ENCODE measurements around the gene RARA. TPM values are rescaled to one million over a fixed set of nuclear protein-coding genes. Genes with fewer than 3 reads are reported as not detected.

RARA gene
- total RNA-seq, 1 experiment from 2014 or later, result 35.1 TPM

DNA sequence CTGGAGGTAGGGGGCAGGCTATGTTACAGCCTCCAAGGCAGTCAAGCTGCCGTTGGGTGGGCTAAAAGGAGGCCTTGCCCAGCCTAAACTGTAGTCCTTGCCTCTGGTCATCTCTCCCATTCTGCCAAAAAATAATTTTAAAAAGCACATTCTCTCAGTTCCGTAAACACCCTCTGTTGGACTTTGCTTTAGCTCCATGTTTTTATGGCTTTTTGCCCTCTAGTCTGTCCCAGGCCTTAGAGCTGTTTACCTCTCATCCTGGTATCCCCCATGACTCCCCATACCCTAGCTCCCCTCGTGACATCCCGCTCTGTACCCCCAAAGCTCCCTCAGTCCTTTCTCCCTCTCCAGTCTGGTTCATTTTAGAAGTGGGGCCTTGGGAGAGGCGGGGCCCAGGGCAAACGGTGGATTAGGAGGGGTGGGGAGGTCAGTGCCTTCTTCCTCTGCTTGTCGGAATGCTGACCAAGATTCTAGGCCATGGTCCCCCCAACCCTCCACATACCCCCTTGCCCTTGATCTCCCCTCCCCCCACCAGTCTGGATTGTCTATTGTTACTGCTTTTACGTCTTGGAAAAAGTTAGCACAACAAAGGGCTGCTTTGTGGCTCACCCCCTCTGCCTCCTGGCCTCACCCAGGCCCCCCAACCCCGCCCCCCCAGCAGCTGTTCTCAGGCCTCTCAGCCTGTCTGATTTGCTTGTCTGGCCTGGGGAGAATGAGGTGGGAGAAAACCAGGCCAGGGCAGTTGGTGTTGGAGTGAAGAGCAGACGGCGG lies 37.2 kb downstream of the RARA start:
- CTCF ChIA-PET, result no interaction called here
- H3K9me2 ChIP-seq (ENCODE audit: insufficient read depth), result no peaks in the 10 kb centered on the region
- H3K9me3 ChIP-seq (ENCODE audit: control insufficient read depth in 1 of 2, insufficient read depth in 1 of 2, low read depth in 1 of 2, low read length in 2 of 2), result no peaks in the 10 kb centered on the region
- H3K27me3 ChIP-seq (ENCODE audit: insufficient read depth, low read length), result no peaks in the 10 kb centered on the region
- intact Hi-C loops (cut with micrococcal nuclease), result no loop called here
- ATAC-seq, result no peak
- peaks cover 62% of the 10 kb centered on the region; the same call in 1 of the 2 replicates for H3K79me2 ChIP-seq (ENCODE audit: insufficient read depth, low read length)
- peak overlapping the region; percentile 82 for H3K4me2 ChIP-seq (ENCODE audit: low read length)
- RAD21 ChIA-PET (ENCODE audit: low non-redundant PET in 1 of 2, low total read pairs in 2 of 2, uncharacterized antibody in 2 of 2, unreplicated experiment in 2 of 2), result interaction anchor here in 1 of 2 experiments (0.9 kb wide), 1 partner anchor 9 kb away, joined by 3 read pairs; no protein-coding TSS in a partner anchor
- peaks cover 0 to 5% of the 10 kb centered on the region in 2 experiments; a peak in 3 of 4 replicates for H3K36me3 ChIP-seq (ENCODE audit: control insufficient read depth in 1 of 2, insufficient read depth in 2 of 2, low read length in 2 of 2)
- no peaks in the 10 kb centered on the region; the same call in 1 of the 2 replicates for H4K20me1 ChIP-seq (ENCODE audit: insufficient read depth)
- no peak for DNase-seq (ENCODE audit: low read depth, low spot score)
- no TSS peak for BruUV-seq (replicated peaks)
- H3K4me3 ChIP-seq (replicated peaks in 1 of 2; ENCODE audit: low read depth in 1 of 2, low read length in 2 of 2), result no peak overlapping the region
- no peak for TF ChIP-seq EGR1 (IDR thresholded peaks at IDR 0.05; ENCODE audit: low read depth)
- TF ChIP-seq ZFX (IDR thresholded peaks at IDR 0.05), result no peak
- no peak for TF ChIP-seq YY1 (IDR thresholded peaks at IDR 0.05; ENCODE audit: extremely low read depth, insufficient replicate concordance, low read depth, low read length)
- no peak for TF ChIP-seq POLR2A (IDR thresholded peaks at IDR 0.05; ENCODE audit: borderline replicate concordance, extremely low read depth, insufficient read depth, insufficient read length)
- TF ChIP-seq SRF (IDR thresholded peaks at IDR 0.05; ENCODE audit: low read depth), result no peak
- TF ChIP-seq EZH2phosphoT487 (IDR thresholded peaks at IDR 0.05; ENCODE audit: borderline replicate concordance), result no peak
- no peak for TF ChIP-seq RAD21 (IDR thresholded peaks at IDR 0.05; ENCODE audit: low read depth)
- TF ChIP-seq, protein P1, sequence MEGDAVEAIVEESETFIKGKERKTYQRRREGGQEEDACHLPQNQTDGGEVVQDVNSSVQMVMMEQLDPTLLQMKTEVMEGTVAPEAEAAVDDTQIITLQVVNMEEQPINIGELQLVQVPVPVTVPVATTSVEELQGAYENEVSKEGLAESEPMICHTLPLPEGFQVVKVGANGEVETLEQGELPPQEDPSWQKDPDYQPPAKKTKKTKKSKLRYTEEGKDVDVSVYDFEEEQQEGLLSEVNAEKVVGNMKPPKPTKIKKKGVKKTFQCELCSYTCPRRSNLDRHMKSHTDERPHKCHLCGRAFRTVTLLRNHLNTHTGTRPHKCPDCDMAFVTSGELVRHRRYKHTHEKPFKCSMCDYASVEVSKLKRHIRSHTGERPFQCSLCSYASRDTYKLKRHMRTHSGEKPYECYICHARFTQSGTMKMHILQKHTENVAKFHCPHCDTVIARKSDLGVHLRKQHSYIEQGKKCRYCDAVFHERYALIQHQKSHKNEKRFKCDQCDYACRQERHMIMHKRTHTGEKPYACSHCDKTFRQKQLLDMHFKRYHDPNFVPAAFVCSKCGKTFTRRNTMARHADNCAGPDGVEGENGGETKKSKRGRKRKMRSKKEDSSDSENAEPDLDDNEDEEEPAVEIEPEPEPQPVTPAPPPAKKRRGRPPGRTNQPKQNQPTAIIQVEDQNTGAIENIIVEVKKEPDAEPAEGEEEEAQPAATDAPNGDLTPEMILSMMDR (IDR thresholded peaks at IDR 0.05 in 2 of 3, conservative IDR thresholded peaks at IDR 0.05 in 1 of 3; ENCODE audit: borderline replicate concordance in 1 of 3, insufficient read depth in 1 of 3, low read depth in 2 of 3, low read length in 2 of 3), result no peak
- H3K4me1 ChIP-seq (ENCODE audit: control insufficient read depth in 1 of 2, insufficient read depth in 2 of 2, low read length in 2 of 2), result peaks cover 16 to 50% of the 10 kb centered on the region in 2 experiments
- POLR2A ChIA-PET, result interaction anchor here (0.6 kb wide), 1 partner anchor 57 kb away, joined by 3 read pairs; no protein-coding TSS in a partner anchor
- peak overlapping the region; percentile 58 for H3K27ac ChIP-seq (ENCODE audit: low read depth, low read length)
- peak overlapping the region; percentile 62; the same call in 1 of the 2 replicates for H3K9ac ChIP-seq (ENCODE audit: low read length)
- H2AFZ ChIP-seq (ENCODE audit: low read depth, low read length, poor library complexity, severe bottlenecking), result no peak overlapping the region

All from HCT116 (cell line).